ENCODE data around the gene HGF.

- TF ChIP-seq, protein P1, sequence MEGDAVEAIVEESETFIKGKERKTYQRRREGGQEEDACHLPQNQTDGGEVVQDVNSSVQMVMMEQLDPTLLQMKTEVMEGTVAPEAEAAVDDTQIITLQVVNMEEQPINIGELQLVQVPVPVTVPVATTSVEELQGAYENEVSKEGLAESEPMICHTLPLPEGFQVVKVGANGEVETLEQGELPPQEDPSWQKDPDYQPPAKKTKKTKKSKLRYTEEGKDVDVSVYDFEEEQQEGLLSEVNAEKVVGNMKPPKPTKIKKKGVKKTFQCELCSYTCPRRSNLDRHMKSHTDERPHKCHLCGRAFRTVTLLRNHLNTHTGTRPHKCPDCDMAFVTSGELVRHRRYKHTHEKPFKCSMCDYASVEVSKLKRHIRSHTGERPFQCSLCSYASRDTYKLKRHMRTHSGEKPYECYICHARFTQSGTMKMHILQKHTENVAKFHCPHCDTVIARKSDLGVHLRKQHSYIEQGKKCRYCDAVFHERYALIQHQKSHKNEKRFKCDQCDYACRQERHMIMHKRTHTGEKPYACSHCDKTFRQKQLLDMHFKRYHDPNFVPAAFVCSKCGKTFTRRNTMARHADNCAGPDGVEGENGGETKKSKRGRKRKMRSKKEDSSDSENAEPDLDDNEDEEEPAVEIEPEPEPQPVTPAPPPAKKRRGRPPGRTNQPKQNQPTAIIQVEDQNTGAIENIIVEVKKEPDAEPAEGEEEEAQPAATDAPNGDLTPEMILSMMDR (IDR thresholded peaks at IDR 0.05 in 4 of 5, conservative IDR thresholded peaks at IDR 0.05 in 1 of 5) = no peak
- TF ChIP-seq POLR2A (IDR thresholded peaks at IDR 0.05) = no peak
Measured at GRCh38 chr7:81790686-81791085, 20.8 kb upstream of the HGF start.

Measured in gastrocnemius medialis (tissue), 4 donors.